HG03442 (cell line): ENCODE results near the gene SMPD4.
"Not testable (repeated sequence)": the region's sequence is repeated elsewhere in the genome, so short reads cannot be mapped to it uniquely, and the experiment has no call there.

Experiments used
- ATAC-seq: cut with Tn5 transposase; IDR thresholded peaks from one replicate; pipeline ENCODE4 v1.9.1; 2021; ENCODE audit warnings: mild to moderate bottlenecking, moderate library complexity; ENCODE audit not compliant: unreplicated experiment

The SMPD4 gene

DNA sequence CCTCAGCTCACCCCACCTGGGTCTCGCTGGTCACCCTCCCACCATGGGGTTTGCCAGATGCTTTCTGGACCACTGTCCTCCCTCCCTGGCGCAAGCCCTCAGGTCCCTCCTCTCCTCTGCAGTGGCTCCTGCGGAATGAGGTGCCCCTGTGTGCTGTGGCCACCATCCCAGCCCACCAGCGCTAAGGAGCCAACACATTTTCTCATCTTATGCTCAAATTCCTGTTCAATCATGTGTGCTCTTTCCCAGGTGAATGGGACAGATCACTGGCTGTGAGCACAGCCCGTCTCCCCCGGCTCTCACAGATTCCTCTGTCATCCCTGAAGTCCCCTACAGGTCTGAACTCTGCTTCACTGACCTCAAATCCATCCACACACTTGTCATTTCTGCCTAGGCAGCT, 21.3 kb downstream of the SMPD4 start:
- no peak for ATAC-seq

GRCh38 chr2:130159376-130159775, 22.0 kb downstream of the SMPD4 start:
- ATAC-seq: not testable (repeated sequence)

GRCh38 chr2:130158631-130159030, 22.8 kb downstream of the SMPD4 start:
- ATAC-seq: no peak

- ATAC-seq: peak; percentile 83
Observed at GRCh38 chr2:130157825-130158514, 23.4 kb downstream of the SMPD4 start.

DNA sequence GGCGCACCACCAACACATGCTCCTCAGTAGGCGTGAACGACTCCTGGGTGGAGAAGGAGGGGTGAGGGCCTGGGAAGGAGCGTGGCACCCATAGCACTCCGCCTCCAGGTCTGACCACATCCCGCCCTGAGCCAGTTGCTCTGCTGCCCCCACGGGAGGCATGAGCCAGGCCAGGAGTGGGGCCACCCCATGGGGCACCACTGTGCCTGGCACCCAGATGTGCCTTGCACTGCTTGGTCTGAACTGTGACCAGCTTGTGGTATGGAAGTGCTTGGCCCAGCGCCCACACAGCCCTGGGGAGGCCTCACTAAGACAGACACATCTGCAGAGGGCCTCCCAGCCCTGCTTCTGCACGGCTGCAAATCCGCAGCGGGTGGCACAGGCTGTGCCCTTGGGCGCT, 24.0 kb downstream of the SMPD4 start:
- peak; percentile 32 for ATAC-seq

DNA sequence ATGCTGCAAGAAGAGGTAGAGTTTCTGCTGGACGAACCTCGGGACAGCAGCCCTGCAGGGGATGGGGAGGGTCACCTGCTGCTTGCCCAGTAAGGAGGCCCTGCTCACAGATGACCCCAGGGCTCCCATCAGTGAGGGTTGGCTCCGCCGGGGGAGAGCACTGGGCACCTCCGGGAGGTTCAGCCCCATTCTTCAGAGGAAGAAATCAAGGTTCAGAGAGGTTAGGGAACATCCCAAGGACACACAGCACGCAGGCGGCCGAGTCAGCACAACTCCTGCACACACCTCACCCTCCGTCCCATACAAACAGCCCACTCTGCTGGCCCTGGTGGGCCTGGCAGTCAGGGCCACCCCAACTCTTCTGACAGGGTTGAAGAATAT, 24.8 kb downstream of the SMPD4 start:
- ATAC-seq: no peak

- ATAC-seq: not testable (repeated sequence)
Observed at GRCh38 chr2:130155956-130156623, 25.3 kb downstream of the SMPD4 start.

DNA sequence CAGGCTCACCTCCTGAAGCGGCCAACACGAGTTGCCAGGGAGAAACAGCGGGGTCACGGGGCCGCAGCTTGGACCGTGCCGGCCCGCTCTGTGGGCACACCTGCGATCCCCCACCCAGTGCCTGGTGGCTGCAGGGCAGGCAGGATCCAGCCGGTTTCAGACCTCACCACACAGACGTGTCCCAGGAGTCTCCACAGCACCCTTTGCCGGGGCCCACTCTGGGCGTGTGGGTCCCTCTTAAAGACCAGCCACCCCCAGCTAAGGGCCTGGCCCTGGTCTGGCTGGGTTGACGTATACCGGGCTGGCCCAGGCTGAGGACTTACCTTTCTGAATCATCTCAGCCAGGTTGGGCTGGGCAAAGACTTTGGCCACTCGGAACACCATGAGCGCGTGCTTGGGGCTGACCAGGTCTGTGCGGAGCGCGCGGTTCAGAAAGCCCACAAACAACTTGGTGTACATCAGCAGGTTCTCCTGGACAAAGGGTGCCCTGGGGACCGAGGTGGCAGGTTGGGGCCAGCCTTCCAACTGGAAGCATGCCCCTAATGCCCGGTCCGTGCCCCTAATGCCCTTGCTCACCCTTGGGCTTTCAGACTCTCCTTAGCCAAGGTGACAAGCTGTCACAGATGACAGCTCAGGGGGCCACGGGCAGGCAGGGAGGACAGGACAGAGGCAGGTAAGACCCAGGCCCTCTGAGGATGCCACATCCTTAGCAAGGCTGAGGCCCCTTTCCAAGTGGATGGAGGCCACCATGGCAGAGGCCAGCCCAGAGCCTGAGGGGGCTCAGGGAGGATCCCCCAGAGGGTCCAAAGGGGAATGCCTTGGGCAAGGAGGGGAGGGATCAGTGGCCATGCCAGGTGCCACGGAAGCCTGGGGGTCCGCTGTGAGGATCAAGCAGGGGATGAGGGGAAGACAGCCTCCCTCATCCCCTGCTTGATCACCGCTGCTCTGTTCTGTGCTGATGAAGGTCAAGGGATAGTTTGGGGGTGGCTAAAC, 26.3 kb downstream of the SMPD4 start:
- ATAC-seq: no peak

GRCh38 chr2:130154423-130154770, 27.0 kb downstream of the SMPD4 start:
- ATAC-seq: not testable (repeated sequence)

GRCh38 chr2:130153721-130154422, 27.5 kb downstream of the SMPD4 start:
- ATAC-seq: not testable (repeated sequence)

GRCh38 chr2:130152816-130153595, 28.4 kb downstream of the SMPD4 start:
- no peak for ATAC-seq

GRCh38 chr2:130152136-130152815, 29.1 kb downstream of the SMPD4 start:
- not testable (repeated sequence) for ATAC-seq

- not testable (repeated sequence) for ATAC-seq
Observed at GRCh38 chr2:130151145-130151512, 30.3 kb downstream of the SMPD4 start.

DNA sequence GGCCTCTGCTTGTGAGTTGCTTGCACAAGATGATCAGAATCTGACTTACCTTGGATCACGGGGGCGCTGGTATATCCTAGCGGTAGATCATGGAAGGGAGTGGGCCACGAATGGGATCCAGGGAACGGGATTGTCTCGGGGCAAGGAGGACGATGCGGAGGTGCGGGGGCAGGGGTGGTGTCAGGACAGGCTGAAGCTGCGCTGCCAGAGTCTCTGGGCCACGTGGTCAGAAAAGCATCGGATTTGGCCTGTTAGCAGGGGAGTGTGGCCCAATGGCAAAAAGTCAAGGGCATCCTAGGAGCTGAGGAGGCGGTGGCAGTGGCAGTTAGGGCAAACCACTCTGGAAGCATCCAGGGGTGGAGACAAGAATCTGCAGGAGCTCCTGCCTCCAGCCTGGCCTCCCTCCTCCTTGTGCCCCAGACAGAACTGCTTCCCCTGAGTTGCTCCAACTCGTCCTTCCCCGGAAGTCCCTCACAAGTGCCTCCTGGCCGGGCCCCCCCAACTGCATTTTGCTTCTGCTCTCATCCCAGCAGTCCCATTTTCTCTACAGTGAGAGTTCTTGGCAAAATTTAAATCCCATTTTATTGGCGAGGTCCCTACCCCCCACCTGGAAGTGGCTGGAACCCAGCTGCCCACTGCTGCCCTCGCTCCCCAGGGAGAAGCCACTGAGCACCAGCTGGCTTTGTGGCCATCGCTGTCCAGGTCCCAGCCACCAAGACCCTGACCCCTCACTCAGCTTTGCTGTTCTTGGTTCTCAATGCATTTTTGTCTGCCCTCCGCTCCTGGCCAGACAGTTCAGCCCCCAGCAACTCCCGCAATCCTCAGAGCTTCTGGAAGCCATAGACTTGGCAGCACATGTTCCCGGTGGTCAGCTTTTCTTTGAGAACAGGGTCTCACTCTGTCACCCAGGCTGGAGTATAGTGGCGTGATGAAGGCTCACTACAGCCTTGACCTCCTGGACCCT, 30.9 kb downstream of the SMPD4 start:
- no peak for ATAC-seq

DNA sequence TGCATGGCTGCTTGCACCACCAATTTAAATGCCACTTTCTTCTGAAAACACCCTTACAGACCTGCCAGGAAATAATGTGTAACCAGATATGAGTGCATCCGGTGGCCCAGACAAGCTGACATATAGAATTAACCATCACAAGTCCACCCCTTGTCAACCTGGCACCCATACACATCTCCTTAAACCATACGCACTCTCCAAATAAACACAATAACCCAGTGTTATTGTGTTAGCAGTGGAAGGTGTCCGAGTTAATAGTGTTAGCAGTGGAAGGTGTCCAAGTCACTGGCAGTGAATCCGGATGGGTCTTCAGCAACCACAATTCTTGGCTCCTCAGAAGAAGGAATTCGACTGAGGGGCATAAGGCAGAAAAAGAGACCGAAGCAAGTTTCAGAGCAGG, 32.9 kb downstream of the SMPD4 start:
- not testable (repeated sequence) for ATAC-seq

DNA sequence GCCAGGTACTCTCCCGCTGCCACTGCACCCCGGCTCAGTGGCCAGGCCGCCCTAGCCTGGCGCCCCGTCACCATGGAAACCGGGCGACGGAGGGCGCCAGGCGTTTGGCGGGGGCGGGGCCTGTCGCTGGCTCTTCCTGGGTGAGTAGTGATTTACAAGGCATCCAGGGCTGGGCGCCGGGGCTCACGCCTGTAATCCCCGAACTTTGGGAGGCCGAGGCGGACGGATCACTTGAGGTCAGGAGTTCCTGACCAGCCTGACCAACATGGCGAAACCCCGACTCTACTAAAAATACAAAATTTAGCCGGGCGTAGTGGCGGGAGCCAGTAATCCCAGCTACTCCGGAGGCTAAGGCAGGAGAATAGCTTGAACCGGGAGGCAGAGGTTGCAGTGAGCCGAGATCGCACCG, 36.4 kb downstream of the SMPD4 start, which contains the start of gene CCDC74B:
Gene CCDC74B (minus strand): TSS at position 107 of the 409 bp plus-strand sequence. CDS start 116 bp downstream, outside the sequence.
- ATAC-seq: peak; percentile 93

GRCh38 chr2:130143266-130144039, 37.9 kb downstream of the SMPD4 start:
- ATAC-seq: not testable (repeated sequence)
